Effector memory CD8-positive, alpha-beta T cell (primary cell): ENCODE data around the gene IFNGR1.
"Not testable (repeated sequence)": the region's sequence is repeated elsewhere in the genome, so short reads cannot be mapped to it uniquely, and the experiment has no call there.

Source experiments
- ATAC-seq: fragments of 150-1000 bp; cut with Tn5 transposase; replicated peaks from 2 replicates; pipeline ENCODE4 v1.10.0; 2021; ENCODE audit warnings: mild to moderate bottlenecking, moderate library complexity
- DNase-seq, 3 experiments: peaks; one replicate each; pipeline ENCODE4 v3.0.0; 2021
- H3K27ac Mint-ChIP-seq, 2 donors: one replicate each; pipeline ENCODE4 v1.8.0; 2022; ENCODE audit warnings: mild to moderate bottlenecking in 2 of 2, mixed read lengths in 2 of 2, moderate library complexity in 2 of 2
- H3K27me3 Mint-ChIP-seq, 2 donors: one replicate each; pipeline ENCODE4 v1.8.0; 2022; ENCODE audit warnings: mixed read lengths in 2 of 2
- H3K36me3 Mint-ChIP-seq: one replicate; pipeline ENCODE4 v1.8.0; 2022; ENCODE audit warnings: mild to moderate bottlenecking, moderate library complexity, mixed read lengths; ENCODE audit not compliant: insufficient read depth
- H3K4me1 Mint-ChIP-seq, 2 donors: one replicate each; pipeline ENCODE4 v1.8.0; 2022; ENCODE audit warnings: low read depth in 2 of 2, mixed read lengths in 2 of 2
- H3K4me3 Mint-ChIP-seq, 2 donors: one replicate each; pipeline ENCODE4 v1.8.0; 2022; ENCODE audit warnings: mild to moderate bottlenecking in 2 of 2, mixed read lengths in 2 of 2, moderate library complexity in 2 of 2
- H3K9me3 Mint-ChIP-seq, 2 donors: one replicate each; pipeline ENCODE4 v1.8.0; 2022; ENCODE audit warnings: mixed read lengths in 2 of 2

Gene IFNGR1

DNA sequence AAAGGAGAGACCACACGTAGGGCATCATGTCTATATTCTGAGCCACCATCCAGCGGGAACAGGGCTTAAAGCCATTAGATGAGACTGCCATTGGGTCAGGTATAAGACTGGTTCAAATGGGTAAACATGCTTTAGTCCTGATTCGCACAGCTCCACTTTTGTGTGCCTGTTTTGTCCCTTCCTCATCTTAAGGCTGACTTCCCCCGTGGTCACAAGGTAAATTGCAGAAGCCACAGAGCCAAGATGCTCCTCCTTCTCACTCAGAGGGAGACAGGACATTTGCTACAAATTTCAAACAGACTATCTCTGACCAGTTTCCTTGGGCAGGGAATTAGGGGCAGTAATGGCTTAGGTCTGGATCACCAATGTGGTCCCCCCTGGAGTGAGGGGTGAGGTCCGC is 11.4 kb upstream of the IFNGR1 start:
- Mint-ChIP-seq H3K4me1 (peaks cover 63 to 75% of the 10 kb centered on the region in 2 donors), H3K27me3 (no peaks in the 10 kb centered on the region), H3K4me3 (peak overlapping the region; percentile 51 to 68), H3K36me3 (peaks cover 3% of the 10 kb centered on the region), H3K27ac (peak overlapping the region; percentile 77 to 91), H3K9me3 (no peaks in the 10 kb centered on the region)
- ATAC-seq (no peak), DNase-seq (no peak)

DNA sequence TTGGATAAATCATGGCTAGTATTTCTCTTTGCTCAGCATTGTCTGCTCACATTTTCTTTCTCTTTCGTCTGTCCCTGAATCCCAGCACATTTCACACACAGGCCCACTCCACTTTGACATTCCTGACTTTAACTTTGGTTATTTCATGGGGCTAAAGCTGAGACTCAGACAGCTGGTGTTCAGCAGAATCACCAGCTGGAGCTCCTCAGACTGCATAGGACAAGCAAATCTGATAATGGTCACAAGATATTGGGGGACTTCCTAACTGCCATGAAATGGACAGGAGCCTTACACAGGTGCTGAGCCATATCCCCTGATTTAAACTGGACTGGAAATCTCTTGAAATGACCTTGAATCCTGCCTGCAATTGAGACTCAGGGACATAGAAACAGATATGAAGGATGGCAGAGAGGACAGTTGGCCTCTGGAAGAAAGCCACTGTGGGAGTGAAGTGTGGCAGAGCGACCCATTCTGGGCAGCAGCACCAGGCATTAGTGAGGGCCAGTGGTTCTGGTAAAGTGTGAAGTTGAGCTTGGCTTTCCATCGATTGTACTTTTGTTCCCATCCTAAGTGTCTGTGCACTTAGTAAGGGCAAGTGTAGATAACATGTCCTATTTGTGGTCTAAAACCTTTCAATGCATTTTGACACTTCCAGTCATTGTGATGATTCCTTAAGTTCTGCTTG is 10.0 kb upstream of the IFNGR1 start:
- Mint-ChIP-seq H3K27me3 (no peaks in the 10 kb centered on the region), H3K9me3 (no peaks in the 10 kb centered on the region), H3K36me3 (peaks cover 3% of the 10 kb centered on the region), H3K4me1 (peaks cover 63 to 75% of the 10 kb centered on the region in 2 donors), H3K4me3 (peak overlapping the region; percentile 43 to 51), H3K27ac (peak overlapping the region; percentile 77 to 91)
- ATAC-seq (no peak), DNase-seq (no peak)

DNA sequence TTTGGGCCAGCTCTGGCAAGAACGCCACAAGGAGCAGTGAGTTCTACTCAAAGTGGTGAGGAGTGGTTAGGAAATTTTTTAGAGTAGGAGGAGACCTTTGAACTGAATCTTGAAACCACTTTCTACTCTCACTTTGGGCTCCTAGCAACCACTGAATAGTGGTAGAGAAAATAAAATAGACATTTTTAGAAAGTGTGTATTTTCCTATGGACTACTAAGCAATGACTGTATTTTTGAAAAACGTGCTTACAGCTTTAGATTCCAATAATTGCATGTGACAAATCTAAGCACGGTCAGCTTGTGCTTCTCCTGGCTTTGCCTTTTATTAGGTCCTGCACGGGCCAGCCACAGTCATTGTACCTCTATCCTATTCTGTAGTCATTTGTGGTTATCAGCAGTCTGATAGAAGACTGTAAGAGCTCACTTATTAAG is 8.7 kb upstream of the IFNGR1 start:
- peak overlapping the region; percentile 33 to 48 for H3K4me3 Mint-ChIP-seq
- no peaks in the 10 kb centered on the region for H3K9me3 Mint-ChIP-seq
- H3K27me3 Mint-ChIP-seq: no peaks in the 10 kb centered on the region
- ATAC-seq (no peak), DNase-seq (no peak)
- H3K4me1 Mint-ChIP-seq: peaks cover 59 to 72% of the 10 kb centered on the region in 2 donors
- peaks cover 3% of the 10 kb centered on the region for H3K36me3 Mint-ChIP-seq
- peak overlapping the region; percentile 77 to 91 for H3K27ac Mint-ChIP-seq

DNA sequence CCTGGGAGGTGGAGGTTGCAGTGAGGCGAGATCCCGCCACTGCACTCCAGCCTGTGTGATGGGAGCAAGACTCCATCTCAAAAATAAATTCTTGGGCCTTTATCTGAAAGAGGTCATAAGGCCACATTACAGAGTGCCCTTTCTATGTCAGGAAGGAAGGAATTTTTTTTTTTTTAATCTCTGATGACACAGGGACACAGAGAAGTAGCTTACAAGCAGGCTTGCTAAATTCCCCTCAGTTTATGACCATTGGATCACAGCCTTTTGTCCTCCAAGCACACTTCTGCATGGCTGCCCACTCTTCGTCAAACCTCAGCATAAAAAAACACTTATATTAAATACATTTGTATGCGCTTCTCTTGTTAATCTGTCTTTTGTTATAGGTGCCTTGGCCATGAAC is 7.5 kb upstream of the IFNGR1 start:
- no peaks in the 10 kb centered on the region for H3K9me3 Mint-ChIP-seq
- peaks cover 54 to 62% of the 10 kb centered on the region in 2 donors for H3K4me1 Mint-ChIP-seq
- H3K4me3 Mint-ChIP-seq: no peak overlapping the region
- H3K36me3 Mint-ChIP-seq: peaks cover 3% of the 10 kb centered on the region
- DNase-seq (no peak), ATAC-seq (no peak)
- H3K27me3 Mint-ChIP-seq: no peaks in the 10 kb centered on the region
- H3K27ac Mint-ChIP-seq: no peak overlapping the region

DNA sequence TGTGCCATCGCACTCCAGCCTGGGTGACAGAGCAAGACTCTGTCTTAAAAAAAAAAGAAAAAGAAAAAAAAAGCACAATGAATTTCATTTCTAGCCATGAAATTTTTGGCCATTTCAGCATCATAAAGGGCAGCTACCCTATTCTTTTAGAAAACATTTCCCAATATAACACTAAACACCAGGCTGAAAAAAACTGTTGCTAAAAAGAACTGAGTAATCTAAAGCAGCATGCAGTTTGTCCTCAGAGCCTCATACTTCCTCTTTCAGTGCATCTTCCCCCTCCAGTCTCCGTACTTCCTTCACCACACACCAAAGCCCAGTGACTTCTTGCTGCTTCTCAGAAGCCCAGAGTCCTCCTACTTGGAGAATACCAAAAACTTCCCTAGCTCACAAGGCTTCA is 5.6 kb upstream of the IFNGR1 start:
- Mint-ChIP-seq H3K27ac (peak overlapping the region; percentile 73 to 83), H3K9me3 (no peaks in the 10 kb centered on the region), H3K36me3 (peaks cover 3% of the 10 kb centered on the region), H3K4me3 (peak overlapping the region; percentile 47 to 54), H3K27me3 (no peaks in the 10 kb centered on the region), H3K4me1 (peaks cover 45 to 57% of the 10 kb centered on the region in 2 donors)
- peak; percentile 81 for ATAC-seq
- DNase-seq: no peak

DNA sequence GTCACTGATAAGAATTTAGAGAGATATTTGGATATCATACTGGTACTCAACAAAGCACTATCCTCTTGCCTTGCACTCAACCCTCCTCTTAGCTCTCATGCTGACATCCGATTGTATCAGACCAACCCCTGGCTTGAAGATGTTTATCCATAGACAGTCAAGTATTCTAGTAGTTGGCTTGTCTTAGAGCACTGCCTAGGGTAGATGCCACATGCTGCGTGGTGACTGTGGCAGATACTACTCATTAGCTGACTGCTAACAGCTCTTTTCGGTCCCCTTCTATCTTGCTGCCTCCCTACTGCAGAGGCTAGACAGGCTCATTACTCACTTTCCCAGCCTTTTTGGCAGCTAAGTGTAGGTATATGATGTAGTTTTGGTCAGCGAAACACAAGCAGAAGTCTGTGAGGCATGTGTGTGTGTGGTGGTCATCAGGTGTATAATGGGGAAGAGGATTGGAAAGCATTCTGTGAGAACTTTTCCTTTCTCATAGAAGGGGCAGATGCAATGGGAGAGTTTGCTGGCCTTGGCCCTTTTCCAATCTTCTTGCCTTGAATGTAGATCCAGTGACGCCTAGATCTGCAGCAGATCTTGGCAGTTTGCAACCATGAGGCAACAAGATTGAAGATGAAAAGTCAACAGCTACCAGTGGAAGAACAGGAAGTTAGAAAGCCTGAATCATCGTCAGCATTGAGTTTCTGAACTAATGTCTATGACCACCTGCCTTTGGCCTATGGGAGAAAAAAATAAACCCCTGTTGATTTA is 4.4 kb upstream of the IFNGR1 start:
- H3K9me3 Mint-ChIP-seq: no peaks in the 10 kb centered on the region
- H3K4me1 Mint-ChIP-seq: peaks cover 37 to 51% of the 10 kb centered on the region in 2 donors
- peaks cover 11% of the 10 kb centered on the region for H3K36me3 Mint-ChIP-seq
- ATAC-seq (no peak), DNase-seq (no peak)
- peak overlapping the region; percentile 47 to 54 for H3K4me3 Mint-ChIP-seq
- H3K27ac Mint-ChIP-seq: no peak overlapping the region
- H3K27me3 Mint-ChIP-seq: no peaks in the 10 kb centered on the region

DNA sequence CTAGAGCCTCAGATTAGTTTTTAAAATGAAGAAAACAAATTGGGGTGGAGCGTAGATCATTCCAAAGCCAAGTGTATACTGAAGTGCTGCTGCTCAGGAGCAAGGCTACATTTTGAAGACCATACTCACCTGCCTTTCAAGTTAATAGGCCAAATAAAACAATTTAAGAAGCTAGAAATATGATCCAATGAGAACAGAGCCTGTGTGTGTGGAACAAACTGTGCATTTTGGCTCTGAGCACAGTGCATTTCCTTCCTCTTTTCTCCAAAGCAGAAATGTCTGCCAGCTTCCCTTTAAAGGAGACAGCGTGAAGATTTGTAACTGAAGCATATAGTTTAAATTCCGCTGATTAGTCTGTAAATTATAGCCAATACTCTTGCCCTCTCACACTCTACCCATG is 3.2 kb upstream of the IFNGR1 start:
- Mint-ChIP-seq H3K27ac (no peak overlapping the region), H3K27me3 (no peaks in the 10 kb centered on the region), H3K4me1 (peaks cover 33 to 51% of the 10 kb centered on the region in 2 donors), H3K9me3 (no peaks in the 10 kb centered on the region), H3K36me3 (peaks cover 14% of the 10 kb centered on the region), H3K4me3 (no peak overlapping the region)
- ATAC-seq: no peak
- no peak for DNase-seq

DNA sequence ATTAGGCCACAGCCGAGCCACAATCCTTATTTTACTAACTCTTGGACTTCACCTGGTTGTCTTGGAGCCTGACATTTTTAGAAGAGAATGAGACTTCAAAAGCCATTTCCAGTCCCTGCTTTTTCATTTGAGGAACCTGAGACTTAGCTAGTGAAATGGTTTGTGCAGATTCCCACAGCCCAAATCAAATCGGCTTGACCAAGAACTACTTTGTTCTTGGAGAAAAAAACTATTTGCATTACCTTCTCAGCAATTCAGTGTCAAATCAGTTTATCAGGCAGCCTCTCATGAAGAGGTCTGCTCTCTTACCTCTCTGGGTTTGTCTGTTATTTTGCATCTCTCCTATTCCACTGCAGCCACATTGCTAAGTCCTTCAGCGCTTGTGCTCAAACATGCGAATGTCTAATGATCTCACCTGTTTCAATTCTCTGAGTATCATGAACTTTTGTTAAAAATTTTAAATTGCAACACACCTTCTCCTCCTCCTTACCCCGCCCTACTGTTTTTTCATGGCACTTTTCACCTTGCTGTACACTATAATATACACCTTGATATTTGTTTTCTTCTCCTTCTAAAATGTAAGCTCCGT is 573 bp upstream of the IFNGR1 start:
- ATAC-seq (no peak), DNase-seq (no peak)
- peaks cover 40 to 62% of the 10 kb centered on the region in 2 donors for H3K4me1 Mint-ChIP-seq
- H3K4me3 Mint-ChIP-seq: peak overlapping the region; percentile 96 to 97
- no peaks in the 10 kb centered on the region for H3K9me3 Mint-ChIP-seq
- no peaks in the 10 kb centered on the region for H3K27me3 Mint-ChIP-seq
- H3K36me3 Mint-ChIP-seq: peaks cover 19% of the 10 kb centered on the region
- peak overlapping the region; percentile 97 to 98 for H3K27ac Mint-ChIP-seq

DNA sequence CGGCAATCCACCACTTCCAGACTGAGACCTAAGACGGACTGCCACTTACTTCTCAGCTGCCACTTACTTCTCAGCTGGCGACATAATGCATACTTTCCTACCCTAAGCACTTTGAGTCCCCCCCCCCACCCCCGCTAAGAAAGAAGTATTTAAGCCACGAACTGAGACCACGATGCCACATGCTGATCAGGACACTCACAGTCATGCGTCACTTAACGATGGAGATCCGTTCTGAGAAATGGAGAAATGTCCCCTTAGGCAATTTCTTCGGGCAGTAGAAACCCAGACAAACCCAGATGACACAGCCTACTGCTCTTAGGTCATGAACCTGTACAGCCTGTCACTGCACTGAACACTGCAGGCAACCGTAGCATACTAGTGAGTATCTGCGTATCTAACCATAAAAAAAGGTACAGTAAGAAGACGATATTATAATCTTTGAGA is 690 bp downstream of the IFNGR1 start:
- no peaks in the 10 kb centered on the region for H3K9me3 Mint-ChIP-seq
- H3K4me1 Mint-ChIP-seq: peaks cover 44 to 62% of the 10 kb centered on the region in 2 donors
- DNase-seq (peak; percentile 45 to 57 (median 51)), ATAC-seq (peak; percentile 74)
- no peaks in the 10 kb centered on the region for H3K27me3 Mint-ChIP-seq
- H3K4me3 Mint-ChIP-seq: peak overlapping the region; percentile 96 to 97
- peaks cover 17% of the 10 kb centered on the region for H3K36me3 Mint-ChIP-seq
- H3K27ac Mint-ChIP-seq: peak overlapping the region; percentile 97 to 98

DNA sequence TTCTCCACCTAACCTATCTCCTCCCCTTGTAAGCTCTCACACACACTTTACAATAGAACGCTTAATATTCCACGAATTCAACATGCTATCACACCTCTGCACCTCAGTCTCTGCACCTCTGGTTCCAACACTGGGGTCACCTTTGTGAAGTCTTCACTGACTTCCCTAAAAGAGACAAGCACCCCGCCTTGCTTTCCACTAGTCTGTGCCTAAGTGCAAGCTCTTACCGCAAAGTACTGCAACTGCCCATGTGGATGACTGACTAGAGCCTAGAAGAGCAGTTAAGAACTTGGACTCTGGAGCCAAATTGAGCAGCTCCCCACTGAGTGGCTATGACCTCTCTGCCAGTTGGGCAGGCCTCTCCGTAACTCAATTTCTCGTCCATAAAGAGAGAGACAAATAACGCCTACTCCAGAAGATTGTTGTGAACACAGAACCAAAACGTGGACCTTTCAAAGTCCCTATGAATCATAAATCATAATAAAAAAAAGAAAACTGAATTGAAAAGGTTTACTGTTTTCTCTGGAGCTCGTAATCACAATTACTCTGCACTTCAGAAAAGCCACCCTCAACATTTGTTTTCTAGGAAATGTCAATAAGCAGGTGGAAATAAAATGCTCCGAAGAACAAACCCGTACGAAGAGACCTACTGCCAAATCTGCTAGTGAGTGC is 1.2 kb downstream of the IFNGR1 start:
- ATAC-seq (no peak), DNase-seq (peak in 1 of 3 experiments; percentile 10)
- H3K27ac Mint-ChIP-seq: peak overlapping the region; percentile 97 to 98
- no peaks in the 10 kb centered on the region for H3K9me3 Mint-ChIP-seq
- H3K27me3 Mint-ChIP-seq: no peaks in the 10 kb centered on the region
- peak overlapping the region; percentile 96 to 97 for H3K4me3 Mint-ChIP-seq
- peaks cover 17% of the 10 kb centered on the region for H3K36me3 Mint-ChIP-seq
- H3K4me1 Mint-ChIP-seq: peaks cover 47 to 64% of the 10 kb centered on the region in 2 donors

DNA sequence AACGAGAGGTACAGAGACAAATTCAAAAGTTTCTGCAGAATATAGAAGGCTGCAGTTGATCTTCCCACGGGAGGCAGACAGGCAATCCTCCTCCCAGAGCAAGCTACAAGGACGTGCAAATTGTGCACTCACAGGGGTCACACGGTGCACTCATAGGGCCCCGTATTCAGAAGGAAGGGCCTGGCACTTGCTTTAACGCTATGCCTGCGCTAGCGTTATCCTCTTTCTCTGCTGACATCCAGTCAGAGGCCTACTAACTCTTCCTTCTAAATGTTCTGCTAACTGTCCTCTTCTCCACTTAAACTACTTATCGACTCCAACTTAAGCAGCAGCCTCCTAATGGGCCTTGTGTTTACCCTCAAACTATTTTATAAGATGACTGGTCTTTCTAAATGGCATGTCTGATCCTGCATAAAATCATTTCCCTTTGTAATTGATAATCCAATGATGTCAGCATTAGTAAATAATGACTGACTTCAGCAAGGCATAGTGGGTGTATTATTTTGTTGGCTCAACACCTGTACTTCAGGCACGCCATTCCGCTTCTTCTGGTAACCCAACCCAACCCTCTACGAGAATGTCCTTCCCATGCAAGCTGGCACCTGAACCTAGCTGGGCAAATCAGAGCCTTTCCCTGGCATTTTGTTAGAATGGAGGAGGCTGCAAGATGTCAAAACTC is 2.2 kb downstream of the IFNGR1 start:
- H3K4me1 Mint-ChIP-seq: peaks cover 54 to 72% of the 10 kb centered on the region in 2 donors
- H3K4me3 Mint-ChIP-seq: peak overlapping the region; percentile 96 to 97
- peaks cover 23% of the 10 kb centered on the region for H3K36me3 Mint-ChIP-seq
- ATAC-seq (no peak), DNase-seq (no peak)
- H3K9me3 Mint-ChIP-seq: no peaks in the 10 kb centered on the region
- H3K27me3 Mint-ChIP-seq: no peaks in the 10 kb centered on the region
- peak overlapping the region; percentile 97 to 98 for H3K27ac Mint-ChIP-seq

DNA sequence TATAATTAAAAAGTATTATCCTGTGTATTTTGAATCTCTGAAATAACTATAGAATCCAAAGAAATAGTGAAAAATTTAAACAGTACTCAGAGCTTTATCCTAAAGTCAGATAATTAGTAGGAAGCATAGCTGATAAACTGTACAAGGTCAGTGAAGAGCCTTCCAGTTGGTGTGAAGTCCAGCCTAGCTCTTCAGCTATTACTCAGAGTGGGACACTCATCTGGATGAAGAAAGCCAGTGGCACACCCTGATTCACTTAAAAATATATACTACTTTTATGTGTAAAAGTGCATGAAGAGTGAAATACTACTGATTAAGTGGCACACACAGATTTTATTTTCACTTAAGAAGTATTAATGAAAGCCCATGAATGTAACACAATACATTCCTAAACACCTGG is 3.1 kb downstream of the IFNGR1 start:
- Mint-ChIP-seq H3K4me3 (peak overlapping the region; percentile 96 to 97), H3K27ac (peak overlapping the region in 1 of 2 donors; percentile 97), H3K9me3 (no peaks in the 10 kb centered on the region), H3K27me3 (no peaks in the 10 kb centered on the region), H3K36me3 (peaks cover 28% of the 10 kb centered on the region), H3K4me1 (peaks cover 57 to 81% of the 10 kb centered on the region in 2 donors)
- ATAC-seq (no peak), DNase-seq (no peak)

DNA sequence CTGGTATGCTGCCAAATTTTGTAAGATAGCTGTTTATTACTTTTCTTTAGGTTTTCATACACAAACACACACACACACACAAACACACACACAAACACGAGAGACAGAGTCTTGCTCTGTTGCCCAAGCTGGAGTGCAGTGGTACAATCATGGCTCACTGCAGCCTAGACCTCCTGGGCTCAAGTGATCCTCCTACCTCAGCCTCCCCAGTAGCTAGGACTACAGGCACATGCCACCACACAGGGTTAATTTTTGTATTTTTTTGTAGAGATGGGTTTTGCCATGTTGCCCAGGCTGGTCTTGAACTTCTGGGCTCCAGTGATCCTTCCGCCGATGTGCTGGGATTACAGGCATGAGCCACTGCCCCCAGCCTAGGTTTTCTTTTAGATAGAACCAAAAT is 3.6 kb downstream of the IFNGR1 start:
- not testable (repeated sequence) for ATAC-seq, H3K27ac Mint-ChIP-seq, DNase-seq, H3K9me3 Mint-ChIP-seq, H3K27me3 Mint-ChIP-seq
- Mint-ChIP-seq H3K4me1 (peaks cover 55 to 83% of the 10 kb centered on the region in 2 donors), H3K4me3 (peak overlapping the region; percentile 29 to 97), H3K36me3 (peaks cover 29% of the 10 kb centered on the region)
